Activated CD4-positive, alpha-beta memory T cell treated with anti-CD3 and anti-CD28 coated beads, Interleukin-2, amount 10 ng/mL, durations not matched to agents 7 days and 5 days (primary cell): ENCODE data around the gene CRK. TPM values are rescaled to one million over a fixed set of nuclear protein-coding genes. Genes with fewer than 3 reads are reported as not detected.
A peak's percentile ranks its signal among the peaks of the same experiment; 100 is the strongest.
"Not testable (repeated sequence)": the region's sequence is repeated elsewhere in the genome, so short reads cannot be mapped to it uniquely, and the experiment has no call there.

Source experiments
- CTCF ChIA-PET: fragments of 350-600 bp; sonication (Branson Sonifier 250); formaldehyde crosslinking; loops from one replicate; lab custom pipeline; 2021; ENCODE audit warnings: antibody characterized with exemption, inconsistent platforms; lab: Charles Lee
- POLR2A ChIA-PET: fragments of 350-600 bp; sonication (Branson Sonifier 250); formaldehyde crosslinking; loops from one replicate; lab custom pipeline; 2021; ENCODE audit warnings: antibody characterized with exemption; lab: Charles Lee
- DNase-seq: peaks from one replicate; pipeline ENCODE4 v3.0.0-alpha.2; 2020
- H3K27ac Mint-ChIP-seq: one replicate; pipeline ENCODE4 v1.8.0; 2021; ENCODE audit warnings: mild to moderate bottlenecking, mixed read lengths
- H3K27me3 Mint-ChIP-seq: one replicate; pipeline ENCODE4 v1.8.0; 2021; ENCODE audit warnings: mixed read lengths
- H3K36me3 Mint-ChIP-seq: one replicate; pipeline ENCODE4 v1.8.0; 2021; ENCODE audit warnings: low read depth, mixed read lengths
- H3K4me1 Mint-ChIP-seq: one replicate; pipeline ENCODE4 v1.8.0; 2021; ENCODE audit warnings: mixed read lengths
- H3K4me3 Mint-ChIP-seq: one replicate; pipeline ENCODE4 v1.8.0; 2021; ENCODE audit warnings: mild to moderate bottlenecking, mixed read lengths
- H3K9me3 Mint-ChIP-seq: one replicate; pipeline ENCODE4 v1.8.0; 2021; ENCODE audit warnings: mixed read lengths
- total RNA-seq, 2 experiments: library from RNA; stranded (reverse); gene quantifications; one replicate each; pipeline ENCODE4 v1.2.3, GENCODE V29; 2021

CRK gene
- total RNA-seq, 2 experiments from 2014 or later: 19.9 to 21.9 TPM

DNA sequence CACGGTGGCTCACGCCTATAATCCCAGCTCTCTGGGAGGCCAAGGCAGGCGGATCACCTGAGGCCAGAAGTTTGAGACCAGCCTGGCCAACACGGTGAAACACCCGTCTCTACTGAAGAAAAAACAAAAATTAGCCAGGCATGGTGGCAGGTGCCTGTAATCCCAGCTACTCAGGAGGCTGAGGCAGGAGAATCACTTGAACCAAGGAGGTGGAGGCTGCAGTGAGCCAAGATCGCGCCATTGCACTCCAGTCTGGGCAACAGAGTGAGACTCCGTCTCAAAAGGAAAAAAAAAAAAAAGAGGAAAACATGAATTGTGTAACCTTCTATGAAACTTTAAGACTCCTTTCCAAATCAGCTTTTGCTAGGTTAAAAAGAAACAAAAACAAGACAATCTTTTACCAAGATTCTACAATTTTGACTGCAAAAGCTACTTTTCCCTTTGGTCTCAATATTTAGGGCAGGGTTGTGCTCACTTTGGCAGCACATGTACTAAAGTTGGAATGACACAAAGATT, 69.3 kb downstream of the CRK start:
- peaks cover 43% of the 10 kb centered on the region for H3K4me1 Mint-ChIP-seq
- H3K9me3 Mint-ChIP-seq, DNase-seq, H3K27ac Mint-ChIP-seq, H3K27me3 Mint-ChIP-seq, H3K4me3 Mint-ChIP-seq: not testable (repeated sequence)
- ChIA-PET CTCF (interaction anchor here (1.8 kb wide), 1 partner anchor 22 kb away, joined by 6 read pairs; no protein-coding TSS in a partner anchor), POLR2A (interaction anchor here (1.3 kb wide), 1 partner anchor 11 kb away, joined by 4 read pairs; no protein-coding TSS in a partner anchor)
- H3K36me3 Mint-ChIP-seq: peaks cover 12% of the 10 kb centered on the region

- CTCF ChIA-PET: interaction anchor here (0.6 to 1.8 kb wide), 2 partner anchors 9 to 21 kb away, joined by 3 to 6 read pairs; no protein-coding TSS in a partner anchor
- no peak overlapping the region for H3K4me3 Mint-ChIP-seq
- no peaks in the 10 kb centered on the region for H3K27me3 Mint-ChIP-seq
- POLR2A ChIA-PET: interaction anchor here (0.9 to 1.3 kb wide), 2 partner anchors 12 to 24 kb away, joined by 4 read pairs; no protein-coding TSS in a partner anchor
- peaks cover 45% of the 10 kb centered on the region for H3K4me1 Mint-ChIP-seq
- DNase-seq: no peak
- no peaks in the 10 kb centered on the region for H3K9me3 Mint-ChIP-seq
- no peak overlapping the region for H3K27ac Mint-ChIP-seq
- peaks cover 16% of the 10 kb centered on the region for H3K36me3 Mint-ChIP-seq
These were observed 69.8 kb downstream of the CRK start for GRCh38 chr17:1386265-1386664.

DNA sequence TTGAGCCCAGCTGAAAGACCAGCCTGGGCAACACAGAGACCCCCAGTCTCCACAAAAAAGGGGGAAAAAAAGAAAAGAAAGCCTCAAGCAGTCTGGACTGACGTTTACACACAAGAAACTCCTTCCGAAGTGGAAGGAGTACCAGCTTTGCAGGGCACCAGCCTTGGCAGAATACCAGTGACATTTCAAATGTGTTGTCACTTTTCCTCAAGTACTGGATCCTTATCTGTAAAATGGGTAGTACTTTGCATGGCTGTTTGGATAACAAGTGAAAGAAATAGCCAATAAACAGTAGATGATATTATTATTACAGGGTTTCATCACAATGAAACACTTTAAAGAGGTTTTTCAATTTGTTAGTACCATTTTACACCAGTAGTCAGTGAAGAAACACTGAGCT, 70.2 kb downstream of the CRK start:
- no peak overlapping the region for H3K27ac Mint-ChIP-seq
- no peaks in the 10 kb centered on the region for H3K27me3 Mint-ChIP-seq
- CTCF ChIA-PET: interaction anchor here (0.6 to 1.8 kb wide), 2 partner anchors 9 to 21 kb away, joined by 3 to 6 read pairs; no protein-coding TSS in a partner anchor
- peaks cover 43% of the 10 kb centered on the region for H3K4me1 Mint-ChIP-seq
- no peaks in the 10 kb centered on the region for H3K9me3 Mint-ChIP-seq
- POLR2A ChIA-PET: interaction anchor here (0.9 kb wide), 1 partner anchor 24 kb away, joined by 4 read pairs; no protein-coding TSS in a partner anchor
- peaks cover 16% of the 10 kb centered on the region for H3K36me3 Mint-ChIP-seq
- no peak for DNase-seq
- no peak overlapping the region for H3K4me3 Mint-ChIP-seq

- no peak overlapping the region for H3K27ac Mint-ChIP-seq
- ChIA-PET CTCF (interaction anchor here (0.6 to 1.8 kb wide), 2 partner anchors 20 to 521 kb away, joined by 3 to 6 read pairs; no protein-coding TSS in a partner anchor), POLR2A (interaction anchor here (0.9 kb wide), 1 partner anchor 23 kb away, joined by 4 read pairs; no protein-coding TSS in a partner anchor)
- no peak overlapping the region for H3K4me3 Mint-ChIP-seq
- H3K36me3 Mint-ChIP-seq: peaks cover 11% of the 10 kb centered on the region
- H3K4me1 Mint-ChIP-seq: peaks cover 45% of the 10 kb centered on the region
- no peak for DNase-seq
- no peaks in the 10 kb centered on the region for H3K27me3 Mint-ChIP-seq
- H3K9me3 Mint-ChIP-seq: no peaks in the 10 kb centered on the region
These were observed 71.1 kb downstream of the CRK start for GRCh38 chr17:1384905-1385435.

- H3K36me3 Mint-ChIP-seq: peaks cover 16% of the 10 kb centered on the region
- H3K9me3 Mint-ChIP-seq: no peaks in the 10 kb centered on the region
- peak overlapping the region; percentile 45 for H3K27ac Mint-ChIP-seq
- H3K4me3 Mint-ChIP-seq: no peak overlapping the region
- POLR2A ChIA-PET: interaction anchor here (0.9 to 2.4 kb wide), 6 partner anchors 8 to 136 kb away, joined by 3 to 8 read pairs (median 4); partner anchors contain the start of gene YWHAE
- CTCF ChIA-PET: interaction anchor here (0.7 to 6.3 kb wide), 3 partner anchors 14 to 194 kb away, joined by 4 to 54 read pairs (median 11); no protein-coding TSS in a partner anchor
- DNase-seq: peak; percentile 34
- H3K4me1 Mint-ChIP-seq: peaks cover 68% of the 10 kb centered on the region
- H3K27me3 Mint-ChIP-seq: no peaks in the 10 kb centered on the region
These were observed 76.1 kb downstream of the CRK start for GRCh38 chr17:1379930-1380313.

DNA sequence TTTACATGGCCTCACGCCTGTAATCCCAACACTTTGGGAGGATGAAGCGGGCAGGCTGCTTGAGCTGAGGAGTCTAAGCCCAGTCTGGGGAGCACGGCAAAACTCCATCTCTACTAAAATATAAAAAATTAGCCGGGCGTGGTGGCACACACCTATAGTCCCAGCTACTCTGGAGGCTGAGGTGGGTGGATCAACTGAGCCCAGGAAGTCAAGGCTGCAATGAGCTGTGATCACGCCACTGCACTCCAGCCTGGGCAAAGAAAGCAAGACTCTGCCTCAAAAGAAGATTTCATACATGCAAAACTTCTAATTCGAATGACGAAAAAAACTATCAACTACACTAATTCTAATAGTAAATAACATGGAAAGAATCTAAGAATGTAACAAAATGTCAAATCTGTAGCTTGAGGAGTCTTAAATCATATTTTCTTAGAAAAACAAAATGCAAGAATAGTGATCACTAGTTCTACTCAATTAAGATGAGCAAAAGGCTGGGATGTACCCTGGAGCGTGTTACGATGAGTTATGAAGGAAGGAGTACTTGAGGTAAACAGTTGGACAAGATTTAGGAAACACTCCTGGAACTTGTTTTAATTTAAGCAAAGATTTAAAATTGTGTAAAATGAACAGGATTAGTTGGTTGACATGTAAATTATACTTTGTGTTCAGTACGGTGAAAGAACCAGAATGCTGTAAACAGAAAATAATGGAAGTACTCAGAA, 76.7 kb downstream of the CRK start:
- H3K27me3 Mint-ChIP-seq: no peaks in the 10 kb centered on the region
- peaks cover 16% of the 10 kb centered on the region for H3K36me3 Mint-ChIP-seq
- CTCF ChIA-PET: interaction anchor here (0.7 to 6.3 kb wide), 3 partner anchors 14 to 195 kb away, joined by 4 to 54 read pairs (median 11); no protein-coding TSS in a partner anchor
- H3K27ac Mint-ChIP-seq: peak overlapping the region; percentile 45
- H3K4me1 Mint-ChIP-seq: peaks cover 72% of the 10 kb centered on the region
- DNase-seq: no peak
- no peak overlapping the region for H3K4me3 Mint-ChIP-seq
- POLR2A ChIA-PET: interaction anchor here (0.9 to 2.4 kb wide), 6 partner anchors 8 to 136 kb away, joined by 3 to 8 read pairs (median 4); partner anchors contain the start of gene YWHAE
- no peaks in the 10 kb centered on the region for H3K9me3 Mint-ChIP-seq

DNA sequence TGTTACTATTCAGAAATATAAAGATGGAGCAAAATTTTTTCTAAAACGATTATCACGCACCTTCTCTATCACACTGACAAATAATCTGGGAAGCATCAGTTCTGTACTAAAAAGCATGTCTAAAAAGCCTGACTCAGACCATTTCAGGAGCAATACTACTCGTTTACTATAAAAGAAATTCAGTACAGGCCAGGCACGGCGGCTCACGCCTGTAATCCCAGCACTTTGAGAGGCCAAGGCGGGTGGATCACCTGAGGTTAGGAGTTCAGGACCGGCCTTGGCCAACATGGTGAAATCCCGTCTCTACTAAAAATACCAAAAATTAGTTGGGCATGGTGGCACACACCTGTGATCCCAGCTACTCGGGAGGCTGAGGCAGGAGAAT, 77.6 kb downstream of the CRK start:
- not testable (repeated sequence) for DNase-seq, H3K27me3 Mint-ChIP-seq, H3K9me3 Mint-ChIP-seq, H3K4me3 Mint-ChIP-seq, H3K27ac Mint-ChIP-seq
- ChIA-PET POLR2A (interaction anchor here (1.7 to 1.8 kb wide), 2 partner anchors 17 to 21 kb away, joined by 4 to 6 read pairs; partner anchors contain the start of gene YWHAE), CTCF (interaction anchor here (0.7 to 6.3 kb wide), 2 partner anchors 13 to 252 kb away, joined by 3 to 54 read pairs; no protein-coding TSS in a partner anchor)
- Mint-ChIP-seq H3K4me1 (peaks cover 79% of the 10 kb centered on the region), H3K36me3 (peaks cover 16% of the 10 kb centered on the region)

GRCh38 chr17:1377334-1377733, 78.7 kb downstream of the CRK start:
- H3K36me3 Mint-ChIP-seq: peaks cover 22% of the 10 kb centered on the region
- H3K4me3 Mint-ChIP-seq: no peak overlapping the region

GRCh38 chr17:1376061-1376460, 80.0 kb downstream of the CRK start:
- DNase-seq: no peak
- peaks cover 80% of the 10 kb centered on the region for H3K4me1 Mint-ChIP-seq
- H3K4me3 Mint-ChIP-seq: peak overlapping the region; percentile 54
- H3K27ac Mint-ChIP-seq: peak overlapping the region; percentile 83
- ChIA-PET POLR2A (interaction anchor here (1.0 to 3.8 kb wide), 7 partner anchors 10 to 140 kb away, joined by 3 to 17 read pairs (median 8); partner anchors contain the start of genes INPP5K and YWHAE), CTCF (interaction anchor here (0.8 to 6.3 kb wide), 4 partner anchors 10 to 157 kb away, joined by 3 to 54 read pairs (median 8); no protein-coding TSS in a partner anchor)
- no peaks in the 10 kb centered on the region for H3K27me3 Mint-ChIP-seq
- peaks cover 23% of the 10 kb centered on the region for H3K36me3 Mint-ChIP-seq
- H3K9me3 Mint-ChIP-seq: no peaks in the 10 kb centered on the region

More at GRCh38 chr17:1377334-1377733, 78.7 kb downstream of the CRK start:
- H3K9me3 Mint-ChIP-seq: no peaks in the 10 kb centered on the region
- DNase-seq: no peak
- peak overlapping the region; percentile 83 for H3K27ac Mint-ChIP-seq
- POLR2A ChIA-PET: interaction anchor here (0.8 to 3.8 kb wide), 7 partner anchors 11 to 139 kb away, joined by 3 to 17 read pairs (median 8); partner anchors contain the start of genes INPP5K and YWHAE
- peaks cover 84% of the 10 kb centered on the region for H3K4me1 Mint-ChIP-seq
- no peaks in the 10 kb centered on the region for H3K27me3 Mint-ChIP-seq
- CTCF ChIA-PET: interaction anchor here (0.5 to 6.3 kb wide), 6 partner anchors 9 to 139 kb away, joined by 3 to 54 read pairs (median 6); partner anchors contain the start of gene INPP5K

DNA sequence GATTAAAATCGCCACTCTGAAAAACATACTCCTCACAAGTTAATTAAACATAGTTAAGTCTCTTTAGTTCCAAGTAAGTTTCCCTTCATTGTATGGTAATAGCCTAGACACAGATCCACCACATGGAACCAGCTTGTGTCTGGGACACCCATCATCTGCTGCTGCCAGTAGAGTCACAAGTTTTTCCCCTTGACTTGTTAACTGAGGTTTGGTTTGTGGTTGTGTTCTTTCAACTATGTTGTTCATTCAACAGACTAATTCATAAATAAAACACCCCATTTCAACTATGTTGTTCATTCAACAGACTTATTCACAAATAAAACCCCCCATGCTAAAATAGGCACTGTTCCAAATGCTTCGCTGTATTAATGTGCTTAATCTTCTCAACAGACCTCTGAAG, 80.4 kb downstream of the CRK start:
- Mint-ChIP-seq H3K9me3 (no peaks in the 10 kb centered on the region), H3K4me1 (peaks cover 79% of the 10 kb centered on the region), H3K36me3 (peaks cover 26% of the 10 kb centered on the region), H3K4me3 (peak overlapping the region; percentile 54), H3K27me3 (no peaks in the 10 kb centered on the region), H3K27ac (peak overlapping the region; percentile 83)
- POLR2A ChIA-PET: interaction anchor here (1.0 to 3.8 kb wide), 6 partner anchors 10 to 25 kb away, joined by 3 to 17 read pairs (median 6); partner anchors contain the start of gene YWHAE
- no peak for DNase-seq
- CTCF ChIA-PET: interaction anchor here (1.8 to 6.3 kb wide), 2 partner anchors 10 to 14 kb away, joined by 8 to 54 read pairs; no protein-coding TSS in a partner anchor

- H3K36me3 Mint-ChIP-seq: peaks cover 24% of the 10 kb centered on the region
- peak overlapping the region; percentile 83 for H3K27ac Mint-ChIP-seq
- POLR2A ChIA-PET: interaction anchor here (0.6 to 3.8 kb wide), 5 partner anchors 9 to 142 kb away, joined by 3 to 17 read pairs (median 5); partner anchors contain the start of genes CRK, INPP5K and YWHAE
- H3K27me3 Mint-ChIP-seq: no peaks in the 10 kb centered on the region
- CTCF ChIA-PET: interaction anchor here (0.8 to 6.3 kb wide), 3 partner anchors 9 to 13 kb away, joined by 5 to 54 read pairs (median 9); no protein-coding TSS in a partner anchor
- H3K4me1 Mint-ChIP-seq: peaks cover 69% of the 10 kb centered on the region
- no peak overlapping the region for H3K4me3 Mint-ChIP-seq
- no peaks in the 10 kb centered on the region for H3K9me3 Mint-ChIP-seq
- DNase-seq: no peak
These were observed 81.4 kb downstream of the CRK start for GRCh38 chr17:1374431-1375177.
